Measurements from ENCODE around the gene WDR6.
"Not testable (repeated sequence)": the region's sequence is repeated elsewhere in the genome, so short reads cannot be mapped to it uniquely, and the experiment has no call there.

The WDR6 gene

GRCh38 chr3:48993834-48994233 lies 13.4 kb upstream of the WDR6 start:
- DNase-seq = no peak

- DNase-seq = no peak
These were observed 10.6 kb upstream of the WDR6 start for GRCh38 chr3:48996640-48997039.

GRCh38 chr3:48997102-48997635 lies 10.0 kb upstream of the WDR6 start:
- no peak for DNase-seq

- no peak for DNase-seq
These were observed 9.2 kb upstream of the WDR6 start for GRCh38 chr3:48997714-48998637.

- no peak for DNase-seq
These were observed 7.9 kb upstream of the WDR6 start for GRCh38 chr3:48999085-48999858.

- DNase-seq = no peak
These were observed 6.0 kb upstream of the WDR6 start for GRCh38 chr3:49001155-49001554.

GRCh38 chr3:49004352-49005302 lies 2.6 kb upstream of the WDR6 start:
- DNase-seq = peak; percentile 83

- no peak for DNase-seq
These were observed 1.9 kb upstream of the WDR6 start for GRCh38 chr3:49005303-49005680.

- DNase-seq = no peak
These were observed 1.2 kb upstream of the WDR6 start for GRCh38 chr3:49005998-49006397.

- peak; percentile 42 for DNase-seq
These were observed 653 bp upstream of the WDR6 start for GRCh38 chr3:49006408-49007067.

GRCh38 chr3:49007771-49008528 lies 759 bp downstream of the WDR6 start:
- DNase-seq = peak; percentile 92

GRCh38 chr3:49008627-49009026 lies 1.4 kb downstream of the WDR6 start:
- DNase-seq = not testable (repeated sequence)

- no peak for DNase-seq
These were observed 2.2 kb downstream of the WDR6 start for GRCh38 chr3:49009396-49009795.

GRCh38 chr3:49012441-49013017 lies 5.3 kb downstream of the WDR6 start:
- DNase-seq = peak; percentile 1

- peak; percentile 4 for DNase-seq
These were observed 6.0 kb downstream of the WDR6 start for GRCh38 chr3:49013113-49013737.

GRCh38 chr3:49013738-49014660 lies 6.8 kb downstream of the WDR6 start:
- DNase-seq = peak; percentile 63

- DNase-seq = no peak
These were observed 7.9 kb downstream of the WDR6 start for GRCh38 chr3:49015072-49015471.

GRCh38 chr3:49015765-49016164 lies 8.6 kb downstream of the WDR6 start:
- DNase-seq = no peak
